ENCODE results near the gene ZNF385D.

DNA sequence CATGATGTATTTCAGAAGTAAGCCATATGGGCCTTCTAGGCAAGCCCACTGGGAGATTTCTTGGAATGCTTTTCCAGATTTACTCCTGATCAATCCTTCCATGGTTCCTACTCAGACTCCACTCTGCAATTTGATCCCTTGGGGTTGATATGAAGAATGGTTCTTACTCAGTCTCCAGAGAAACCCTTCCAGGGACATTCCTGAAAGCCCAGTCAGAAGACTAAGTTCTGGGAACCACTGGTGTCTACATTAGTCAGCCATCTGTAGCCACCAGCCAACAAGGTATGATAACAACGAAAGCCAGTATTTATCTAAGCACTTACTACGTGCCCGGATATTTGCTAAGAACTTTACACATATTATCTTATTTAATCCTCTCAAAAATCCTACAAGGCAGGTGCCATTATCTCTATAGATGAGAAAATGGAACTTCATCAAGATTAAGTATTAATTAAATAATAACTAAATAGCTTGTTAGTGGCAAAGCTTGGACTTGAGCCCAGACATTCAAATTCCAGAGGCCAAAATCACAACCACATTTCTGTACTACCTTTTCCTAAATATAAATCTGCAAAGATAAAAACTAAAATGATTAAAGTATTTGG is 32.7 kb downstream of the ZNF385D start:
- TF ChIP-seq CTCF (conservative IDR thresholded peaks at IDR 0.05) (no peak), EZH2 (IDR thresholded peaks at IDR 0.05; ENCODE audit: low read depth) (no peak)

Measured in PC-9 (cell line).